Activated CD4-positive, alpha-beta T cell treated with anti-CD3 and anti-CD28 coated beads, Interleukin-2, amount 50 U/mL, for 1 hour (primary cell): Measurements from ENCODE around the gene NBL1.
"Not testable (repeated sequence)": the region's sequence is repeated elsewhere in the genome, so short reads cannot be mapped to it uniquely, and the experiment has no call there.

Experiments
- DNase-seq: peaks from one replicate; pipeline ENCODE4 v3.0.0-alpha.2; 2020

Gene NBL1

GRCh38 chr1:19623523-19623922 lies 20.6 kb upstream of the NBL1 start:
- no peak for DNase-seq

DNA sequence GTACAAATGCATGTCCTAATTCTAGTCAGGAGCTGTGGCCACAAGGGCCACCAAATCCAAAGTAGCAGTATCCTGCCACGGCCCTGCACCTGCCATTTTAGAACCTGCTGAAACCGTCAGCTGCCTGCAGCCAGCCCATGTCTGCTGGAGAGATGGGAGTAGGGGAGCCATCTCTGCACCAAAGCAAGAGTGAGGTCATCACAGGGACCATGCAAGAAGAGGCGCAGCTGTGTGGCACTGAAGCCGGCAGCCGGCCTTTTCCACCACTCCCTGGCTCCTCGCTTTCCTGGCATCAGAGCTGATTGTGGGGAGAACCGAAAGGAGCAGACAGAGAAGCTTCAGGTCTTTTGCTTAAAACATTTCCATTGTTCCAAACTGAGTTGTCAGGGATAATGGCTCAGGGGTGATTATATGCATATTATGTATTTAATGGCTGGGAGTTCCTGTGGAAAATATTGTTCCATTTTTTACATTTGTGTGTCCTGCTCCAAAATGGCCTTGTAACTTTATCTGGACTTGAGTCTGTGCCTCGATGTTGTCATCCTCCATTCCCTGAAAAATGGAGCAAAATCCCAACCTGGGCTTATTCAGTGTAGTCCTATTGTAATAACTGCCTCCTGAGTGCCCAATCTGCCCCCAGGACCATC lies 18.7 kb upstream of the NBL1 start:
- no peak for DNase-seq

- DNase-seq: no peak
These were observed 15.2 kb upstream of the NBL1 start for GRCh38 chr1:19628879-19629278.

DNA sequence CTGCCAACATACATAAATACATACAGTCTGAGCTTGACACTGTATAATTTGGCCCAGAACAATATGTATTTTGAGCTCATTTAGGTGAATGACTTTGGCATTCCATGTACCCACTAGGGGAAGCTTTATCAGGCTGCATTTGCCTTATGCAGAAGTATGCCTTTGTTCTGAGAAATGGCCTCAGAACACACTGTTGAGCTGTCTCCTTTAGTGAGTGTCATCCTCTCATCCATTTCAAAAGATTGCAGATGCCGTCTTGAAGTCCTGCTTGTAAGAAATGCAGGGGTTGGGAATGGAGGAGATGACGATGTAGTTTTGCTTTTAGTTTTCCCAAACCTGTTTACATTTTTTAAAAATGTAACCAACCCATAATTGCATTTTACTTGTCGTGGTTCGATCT lies 14.8 kb upstream of the NBL1 start:
- no peak for DNase-seq

DNA sequence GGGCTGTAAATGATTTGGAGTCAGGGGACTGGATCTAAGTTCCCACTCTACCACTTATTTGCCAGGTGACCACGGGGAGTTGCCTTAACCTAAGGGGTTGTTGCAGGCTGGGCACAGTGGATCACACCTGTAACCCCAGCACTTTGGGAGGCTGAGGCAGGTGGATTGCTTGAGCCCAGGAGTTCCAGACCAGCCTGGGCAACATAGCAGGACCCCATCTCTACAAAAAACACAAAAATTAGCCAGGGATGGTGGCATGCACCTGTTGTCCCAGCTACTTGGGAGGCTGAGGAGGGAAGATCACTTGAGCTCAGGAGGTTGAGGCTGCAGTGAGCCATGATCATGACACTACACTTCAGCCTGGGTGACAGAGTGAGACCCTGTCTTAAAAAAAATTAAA lies 13.9 kb upstream of the NBL1 start:
- not testable (repeated sequence) for DNase-seq

DNA sequence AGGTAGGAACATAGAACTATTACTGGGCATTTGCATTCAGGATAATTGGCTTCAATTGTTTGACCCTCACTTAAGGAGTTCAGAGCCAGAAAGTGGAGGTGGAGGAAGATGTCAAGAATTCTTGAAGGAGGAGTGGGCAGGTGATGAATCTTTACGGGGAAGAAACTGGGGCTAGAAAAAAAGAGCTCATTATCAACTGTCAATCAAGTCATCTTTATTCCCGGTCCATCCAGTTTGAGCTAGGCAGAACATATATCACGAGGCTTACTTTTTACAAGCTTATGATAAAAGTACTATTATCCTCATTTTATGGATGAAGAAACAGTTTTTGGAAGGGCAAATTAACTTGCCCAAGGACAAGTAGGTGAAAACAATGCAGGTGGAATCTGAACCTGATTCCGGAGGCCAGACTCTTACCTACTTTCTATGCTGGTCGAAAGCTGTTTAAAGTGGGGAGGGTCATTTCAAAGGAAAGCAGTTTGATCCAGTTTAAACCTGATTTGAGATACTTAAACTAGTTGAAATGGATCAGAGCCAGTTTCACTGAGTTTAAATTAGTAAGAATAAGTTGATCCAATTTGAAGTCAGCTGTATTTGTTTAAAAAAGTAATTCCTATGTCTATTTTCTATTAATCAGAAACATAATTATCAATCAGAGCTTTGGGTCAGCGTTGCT lies 13.3 kb upstream of the NBL1 start:
- DNase-seq: no peak

DNA sequence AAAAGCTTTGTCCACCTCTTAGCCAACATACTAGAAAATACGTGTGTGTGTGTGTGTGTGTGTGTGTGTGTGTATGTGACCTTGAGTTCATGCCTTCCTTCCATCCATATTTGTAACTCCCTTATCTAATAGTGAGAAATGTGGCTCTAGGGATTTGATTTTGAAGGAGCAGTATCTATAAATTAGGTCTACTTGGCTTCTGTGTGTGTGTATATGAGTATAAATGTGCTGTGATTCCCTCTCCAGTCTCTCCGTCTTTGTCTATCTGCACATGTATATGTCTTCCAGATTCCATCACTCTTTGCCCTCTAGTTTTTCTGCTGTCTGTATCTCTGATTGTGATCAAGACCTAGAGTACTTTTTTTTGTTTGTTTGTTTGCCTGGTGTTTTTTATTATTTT lies 11.9 kb upstream of the NBL1 start:
- no peak for DNase-seq

- no peak for DNase-seq
These were observed 11.0 kb upstream of the NBL1 start for GRCh38 chr1:19633106-19633505.

DNA sequence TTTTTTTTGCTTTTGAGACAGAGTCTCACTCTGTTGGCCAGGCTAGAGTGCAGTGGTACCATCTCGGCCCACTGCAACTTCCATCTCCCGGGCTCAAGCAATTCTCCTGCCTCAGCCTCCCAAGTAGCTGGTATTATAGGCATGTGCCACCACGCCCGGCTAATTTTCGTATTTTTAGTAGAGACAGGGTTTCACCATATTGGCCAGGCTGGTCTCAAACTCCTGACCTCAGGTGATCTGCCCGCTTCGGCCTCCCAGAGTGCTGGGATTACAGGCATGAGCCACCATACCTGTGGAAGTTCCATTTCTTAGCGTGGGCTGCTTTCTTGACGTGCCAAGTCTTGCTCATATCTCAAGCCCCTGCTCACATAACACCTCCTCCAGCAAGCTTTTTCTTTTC lies 9.0 kb upstream of the NBL1 start:
- not testable (repeated sequence) for DNase-seq

DNA sequence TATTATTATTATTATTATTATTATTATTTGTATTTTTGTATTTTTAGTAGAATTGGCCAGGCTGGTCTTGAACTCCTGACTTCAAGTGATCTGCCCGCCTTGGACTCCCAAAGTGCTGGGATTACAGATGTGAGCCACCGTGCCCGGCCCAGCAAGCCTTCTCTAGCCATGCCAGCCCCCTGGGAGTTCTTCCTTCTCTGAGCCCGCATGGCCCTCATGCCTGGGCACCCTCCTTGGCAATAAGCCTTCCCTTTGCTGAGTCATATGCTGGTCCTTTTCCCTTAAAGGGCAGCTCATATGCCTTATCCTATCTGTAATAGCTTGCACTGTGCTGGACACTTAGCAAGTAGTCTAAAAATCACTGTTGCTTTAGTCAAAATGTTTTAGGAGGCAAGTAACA lies 8.5 kb upstream of the NBL1 start:
- DNase-seq: no peak

DNA sequence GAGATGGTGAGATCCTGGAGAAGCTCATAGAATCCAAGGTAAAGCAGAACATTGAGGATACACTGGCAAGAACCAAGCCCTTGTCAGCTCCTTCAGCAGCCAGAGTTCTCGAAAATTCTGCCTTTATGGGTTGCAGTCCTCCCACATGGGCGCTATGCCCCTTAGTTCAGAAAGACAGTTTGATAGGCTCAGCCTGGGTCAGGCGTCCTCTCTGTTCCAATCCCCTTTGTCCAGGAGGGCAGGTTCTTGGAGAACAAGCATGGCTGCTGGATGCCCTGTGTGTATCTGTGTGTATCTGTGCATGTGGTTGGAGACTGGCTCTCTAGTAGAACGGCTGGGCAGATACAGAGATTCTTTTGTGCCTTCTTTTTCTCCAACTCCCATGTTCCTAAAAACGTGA lies 8.0 kb upstream of the NBL1 start:
- no peak for DNase-seq

- not testable (repeated sequence) for DNase-seq
These were observed 7.4 kb upstream of the NBL1 start for GRCh38 chr1:19636749-19637148.

- no peak for DNase-seq
These were observed 6.5 kb upstream of the NBL1 start for GRCh38 chr1:19637606-19638005.

- not testable (repeated sequence) for DNase-seq
These were observed 4.9 kb upstream of the NBL1 start for GRCh38 chr1:19639228-19639627.

DNA sequence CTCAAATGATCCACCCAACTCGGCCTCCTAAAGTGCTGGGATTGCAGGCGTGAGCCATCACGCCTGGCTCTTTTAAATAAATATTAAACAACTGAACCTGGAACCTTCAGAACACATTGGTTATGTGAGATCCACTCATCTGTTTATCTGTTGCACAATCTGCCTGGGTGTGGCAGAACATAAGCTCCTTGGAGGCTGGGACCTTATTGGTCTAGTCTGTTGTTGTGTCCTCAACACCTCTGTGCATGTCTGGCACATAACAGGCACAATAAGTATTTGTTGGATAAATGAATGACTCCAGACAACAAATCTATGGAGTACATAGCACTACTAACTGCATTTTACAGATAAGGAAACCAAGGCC lies 4.1 kb upstream of the NBL1 start:
- no peak for DNase-seq

DNA sequence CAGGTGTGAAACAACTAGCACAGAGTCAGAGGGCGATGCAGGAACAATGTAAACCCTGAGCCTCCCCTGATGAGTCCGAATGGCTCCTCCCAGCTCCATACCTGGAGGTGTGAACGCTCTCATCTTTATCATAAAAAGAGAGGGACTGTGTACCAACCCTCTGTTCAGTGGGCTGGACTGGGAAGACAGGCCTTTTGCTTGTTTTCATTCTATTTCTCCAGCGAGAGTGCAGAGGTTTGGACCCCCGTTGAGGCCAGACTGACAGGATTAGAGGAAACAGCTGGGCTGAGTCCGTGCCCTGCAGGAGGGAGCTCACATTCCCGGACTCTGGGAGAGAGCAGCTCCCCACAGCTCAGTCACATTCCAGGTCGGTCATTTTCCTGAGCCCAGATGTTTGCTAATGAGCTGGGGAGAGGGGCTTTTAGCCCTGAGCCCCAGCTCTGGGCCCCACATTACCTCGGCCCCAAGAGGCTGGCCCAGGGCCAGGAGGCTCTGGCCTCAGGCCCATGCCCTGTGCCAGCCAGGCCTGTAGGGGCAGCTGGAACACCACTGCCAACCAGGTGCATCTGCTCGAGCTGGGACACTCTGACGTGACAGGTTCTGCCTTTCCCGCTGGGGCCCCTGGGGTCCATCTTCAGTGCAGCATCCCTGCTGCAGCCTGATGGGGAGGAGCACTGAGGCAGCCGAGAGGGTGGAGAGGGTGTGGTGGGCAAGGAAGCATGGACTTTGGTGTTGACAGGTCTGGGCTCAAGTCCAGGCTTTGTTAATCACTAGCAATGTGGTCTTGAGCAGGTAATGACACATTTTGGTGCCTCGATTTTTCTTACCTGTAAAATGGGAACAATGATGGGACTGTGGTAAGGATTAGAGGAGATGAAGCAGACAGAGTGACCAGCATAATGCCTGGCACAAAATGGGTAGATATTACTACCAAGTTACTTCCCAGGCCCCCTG lies 3.5 kb upstream of the NBL1 start:
- DNase-seq: no peak

DNA sequence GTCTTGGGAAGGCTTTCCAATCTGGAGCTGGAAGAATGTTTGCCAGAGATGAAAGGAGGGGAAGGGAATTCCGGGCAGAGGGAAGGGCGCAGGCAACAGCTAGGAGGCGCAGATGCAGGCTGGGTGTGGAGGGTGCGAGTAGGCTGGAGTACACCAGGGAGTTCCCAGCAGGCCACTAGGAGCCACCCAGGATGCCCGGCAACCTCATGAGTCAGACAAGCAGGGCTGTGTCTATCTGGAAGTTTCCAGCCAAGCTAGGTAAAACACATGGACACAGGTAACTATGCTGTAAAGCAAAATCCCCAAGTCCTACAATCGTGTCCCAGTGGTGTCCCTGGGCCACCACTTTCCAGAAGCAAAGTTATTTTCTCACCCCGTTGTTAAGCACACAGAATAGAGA lies 990 bp upstream of the NBL1 start:
- no peak for DNase-seq

- DNase-seq: no peak
These were observed 227 bp downstream of the NBL1 start for GRCh38 chr1:19644395-19644680.

GRCh38 chr1:19644681-19645410 lies 735 bp downstream of the NBL1 start:
- DNase-seq: peak; percentile 57

DNA sequence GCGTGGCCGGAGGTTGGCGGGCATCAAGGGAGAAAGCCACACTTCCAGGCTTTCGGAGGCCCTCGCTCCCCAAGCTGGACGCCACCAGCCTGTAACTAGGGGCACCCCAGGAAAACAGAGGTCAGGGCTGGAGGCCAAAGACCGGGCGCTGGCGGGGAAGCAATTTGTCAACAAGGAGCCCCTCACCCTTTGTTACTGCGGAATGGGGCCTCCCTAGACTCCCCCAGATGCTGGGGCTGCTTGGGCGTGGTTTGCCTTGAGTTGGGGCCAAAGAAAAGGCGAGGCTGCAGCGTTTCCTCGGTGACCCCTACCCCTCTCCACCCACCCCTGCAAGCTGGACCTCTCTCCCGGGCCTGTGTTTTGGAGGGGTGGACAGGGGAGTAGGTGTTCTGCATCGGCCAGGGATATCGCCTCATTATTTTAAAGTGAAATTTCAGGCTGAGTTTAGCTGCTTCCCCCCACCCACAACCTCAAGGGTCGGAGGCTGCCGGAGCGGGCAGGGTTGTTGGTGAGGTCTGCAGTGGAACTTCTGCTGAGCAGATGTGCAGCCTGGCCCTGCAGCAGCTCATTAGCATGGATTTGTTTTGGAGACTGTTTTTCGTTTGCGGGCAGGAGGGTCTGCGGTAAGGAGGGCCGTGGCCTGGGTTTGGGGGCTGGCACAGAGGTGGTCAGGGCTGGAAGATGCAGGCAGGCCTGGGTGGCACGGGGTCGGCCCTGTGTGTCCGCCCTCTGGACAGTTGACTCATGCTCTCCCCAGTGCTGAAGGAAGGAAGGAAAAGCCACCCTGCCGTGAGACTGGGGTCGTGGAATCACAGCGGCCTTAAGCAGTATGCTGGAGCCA lies 1.5 kb downstream of the NBL1 start:
- no peak for DNase-seq

DNA sequence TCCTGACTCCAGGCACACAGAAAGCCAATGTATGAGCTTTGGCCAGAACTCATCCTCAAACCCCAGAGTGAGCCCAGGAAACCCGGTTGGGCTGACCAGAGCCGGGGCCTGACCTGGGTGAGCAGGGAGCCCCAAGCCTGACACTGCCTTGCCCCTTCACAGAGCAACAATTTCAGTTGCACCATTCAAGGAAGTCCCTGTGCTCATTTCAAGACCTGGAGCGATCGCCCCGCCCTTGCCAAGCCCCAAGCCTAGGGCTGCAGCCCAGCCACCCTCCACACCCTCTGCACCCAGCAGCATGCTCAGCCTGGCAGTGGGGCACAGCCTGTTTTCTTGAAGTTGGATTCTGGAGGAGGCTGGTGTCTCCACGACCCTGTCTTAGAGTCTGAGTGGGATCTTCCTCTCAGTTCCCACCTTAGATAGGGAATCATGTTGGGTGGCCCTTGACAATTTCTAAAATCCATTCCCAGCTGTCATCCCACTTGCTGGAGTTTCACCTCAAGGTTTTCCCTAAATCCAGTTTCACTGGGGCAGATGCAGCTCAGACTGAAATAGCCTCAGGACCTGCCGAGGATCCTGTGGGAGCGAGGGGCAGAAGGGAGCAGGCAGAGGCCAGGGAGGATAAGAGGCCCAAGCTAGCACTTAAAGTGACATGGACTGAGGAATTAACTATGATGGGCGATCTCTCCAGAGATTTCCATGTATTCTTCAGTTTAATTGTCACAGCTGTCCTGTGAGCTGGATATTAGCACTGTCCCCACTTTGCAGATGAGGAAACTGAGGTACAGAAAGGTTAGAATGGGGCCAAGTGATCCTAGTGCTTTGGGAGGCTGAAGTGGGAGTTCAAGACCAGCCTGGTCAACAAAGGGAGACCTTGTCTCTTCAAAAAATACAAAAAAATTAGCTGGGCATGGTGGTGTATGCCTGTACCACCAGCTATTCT lies 2.5 kb downstream of the NBL1 start:
- DNase-seq: no peak
